ENCODE results near the gene PRKCA.

The PRKCA gene

GRCh38 chr17:66860204-66860603 is 557.8 kb downstream of the PRKCA start:
- TF ChIP-seq CSRNP3 (CRISPR knock-in tag; IDR thresholded peaks at IDR 0.05) = no peak
- no peak for TF ChIP-seq ZFP3 (CRISPR knock-in tag; IDR thresholded peaks at IDR 0.05)
- no peak for TF ChIP-seq ZFP30 (CRISPR knock-in tag; IDR thresholded peaks at IDR 0.05)
- no peak for TF ChIP-seq GLIS3 (CRISPR knock-in tag; IDR thresholded peaks at IDR 0.05)
- no peak for TF ChIP-seq ZNF70 (CRISPR knock-in tag; IDR thresholded peaks at IDR 0.05)
- no peak for TF ChIP-seq BACH2 (CRISPR knock-in tag; IDR thresholded peaks at IDR 0.05; ENCODE audit: borderline replicate concordance)
- no peak for TF ChIP-seq ESRRG (CRISPR knock-in tag; IDR thresholded peaks at IDR 0.05)
- no peak for TF ChIP-seq ZNF8 (CRISPR knock-in tag; IDR thresholded peaks at IDR 0.05)
- TF ChIP-seq ISL1 (CRISPR knock-in tag; IDR thresholded peaks at IDR 0.05) = no peak
- no peak for TF ChIP-seq POU6F1 (CRISPR knock-in tag; IDR thresholded peaks at IDR 0.05; ENCODE audit: borderline replicate concordance, low read depth)
- no peak for TF ChIP-seq RARB (CRISPR knock-in tag; IDR thresholded peaks at IDR 0.05)
- TF ChIP-seq OSR1 (CRISPR knock-in tag; IDR thresholded peaks at IDR 0.05) = no peak
- no peak for TF ChIP-seq ARNTL (CRISPR knock-in tag; IDR thresholded peaks at IDR 0.05; ENCODE audit: borderline replicate concordance, low read depth)
- no peak for TF ChIP-seq SNAI2 (CRISPR knock-in tag; IDR thresholded peaks at IDR 0.05)
- TF ChIP-seq ZNF565 (CRISPR knock-in tag; conservative IDR thresholded peaks at IDR 0.05; ENCODE audit: low read depth) = no peak
- TF ChIP-seq TCF4 (CRISPR knock-in tag; IDR thresholded peaks at IDR 0.05; ENCODE audit: borderline replicate concordance) = no peak
- TF ChIP-seq CSDC2 (CRISPR knock-in tag; IDR thresholded peaks at IDR 0.05) = no peak
- TF ChIP-seq TSHZ2 (CRISPR knock-in tag; IDR thresholded peaks at IDR 0.05) = no peak
- no peak for ATAC-seq
